KMS-11 (cell line): ENCODE data around the gene SHC3.

ENCODE experiments used
- H2AFZ ChIP-seq: fragments of 200-600 bp; sonication (generic); 2 replicates; pipeline ENCODE4 v1.6.1; 2016; ENCODE audit warnings: antibody characterized with exemption, mixed run types, low read depth
- H3K27ac ChIP-seq: fragments of 200-600 bp; sonication (generic); 2 replicates; pipeline ENCODE4 v1.6.1; 2016; ENCODE audit warnings: mild to moderate bottlenecking, mixed run types
- H3K27me3 ChIP-seq: fragments of 200-600 bp; sonication (generic); 2 replicates; pipeline ENCODE4 v1.6.1; 2017; ENCODE audit warnings: mild to moderate bottlenecking, low read depth, mixed run types, moderate library complexity; ENCODE audit not compliant: insufficient read depth
- H3K36me3 ChIP-seq: fragments of 200-600 bp; sonication (generic); 2 replicates; pipeline ENCODE4 v1.6.1; 2017; ENCODE audit warnings: mild to moderate bottlenecking, mixed run types; ENCODE audit not compliant: insufficient read depth
- H3K4me1 ChIP-seq: fragments of 200-600 bp; sonication (generic); 2 replicates; pipeline ENCODE4 v1.6.1; 2016; ENCODE audit warnings: mild to moderate bottlenecking, low read depth, mixed run types; ENCODE audit not compliant: poor library complexity, severe bottlenecking
- H3K4me2 ChIP-seq: fragments of 200-600 bp; sonication (generic); 2 replicates; pipeline ENCODE4 v1.7.0; 2016; ENCODE audit warnings: mild to moderate bottlenecking, mixed run types
- H3K4me3 ChIP-seq: fragments of 200-600 bp; sonication (generic); IDR thresholded peaks from 2 replicates; pipeline ENCODE4 v1.6.1; 2017; ENCODE audit warnings: low read depth, low read length, mixed read lengths; ENCODE audit not compliant: insufficient read depth
- H3K79me2 ChIP-seq: fragments of 200-600 bp; sonication (generic); 2 replicates; pipeline ENCODE4 v1.6.1; 2016; ENCODE audit warnings: low read depth, mixed run types; ENCODE audit not compliant: insufficient read depth
- H3K9ac ChIP-seq: fragments of 200-600 bp; sonication (generic); 2 replicates; pipeline ENCODE4 v1.6.1; 2016; ENCODE audit warnings: mild to moderate bottlenecking, mixed run types
- H4K20me1 ChIP-seq: fragments of 200-600 bp; sonication (generic); 2 replicates; pipeline ENCODE4 v1.6.1; 2016; ENCODE audit warnings: mild to moderate bottlenecking, mixed run types; ENCODE audit not compliant: insufficient read depth
- TF ChIP-seq, protein P1 (sequence below): fragments of 200-600 bp; sonication (generic); conservative IDR thresholded peaks from 2 replicates; pipeline ENCODE4 v1.6.1; 2017; ENCODE audit warnings: low read depth, mild to moderate bottlenecking, antibody characterized with exemption, low read length, moderate library complexity, mixed read lengths

Gene SHC3

DNA sequence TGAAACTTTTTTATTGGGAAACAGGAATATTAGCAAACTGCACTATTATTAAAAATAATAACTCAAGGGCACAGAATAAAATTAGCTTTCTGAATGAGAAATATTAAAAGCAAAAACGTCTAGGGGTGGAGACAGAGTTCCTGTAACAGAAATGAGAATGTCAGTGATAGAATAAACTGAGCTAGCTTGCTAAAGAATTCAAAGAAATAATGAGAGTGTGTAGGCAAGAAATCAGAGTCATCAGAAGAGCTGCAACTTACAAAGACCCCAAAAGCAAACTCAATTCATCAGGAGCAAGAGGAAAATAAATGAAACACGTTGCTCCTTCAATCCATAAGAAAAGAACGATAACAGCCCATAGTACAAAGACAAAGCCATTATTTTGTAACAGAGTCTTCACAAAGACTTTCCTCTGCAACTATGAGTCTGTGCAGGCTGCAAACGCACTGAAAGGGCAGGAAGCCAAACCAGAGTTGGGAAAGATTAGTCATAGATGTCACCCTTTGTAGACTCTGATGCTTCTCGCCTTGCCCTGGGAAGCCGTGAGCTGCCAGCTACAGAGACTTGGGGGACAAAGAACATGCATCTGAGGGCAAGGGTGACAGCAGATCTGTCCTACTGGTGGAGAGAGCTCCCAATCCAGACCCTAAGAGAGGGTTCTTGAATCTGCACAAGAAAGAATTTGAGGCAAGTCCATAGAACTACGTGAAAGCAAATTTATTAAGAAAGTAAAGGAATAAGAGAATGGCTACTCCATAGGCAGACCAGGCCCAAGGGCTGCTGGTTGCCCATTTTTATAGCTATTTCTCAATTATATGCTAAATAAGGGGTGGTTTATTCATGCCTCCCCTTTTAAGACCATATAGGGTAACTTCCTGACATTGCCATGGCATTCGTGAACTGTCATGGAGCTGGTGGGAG is 40.8 kb downstream of the SHC3 start:
- H4K20me1 ChIP-seq = no peaks in the 10 kb centered on the region
- H3K4me1 ChIP-seq = no peaks in the 10 kb centered on the region
- H3K9ac ChIP-seq = no peak overlapping the region
- H3K27ac ChIP-seq = no peak overlapping the region
- no peaks in the 10 kb centered on the region for H3K27me3 ChIP-seq
- H3K36me3 ChIP-seq = no peaks in the 10 kb centered on the region
- TF ChIP-seq, protein P1, sequence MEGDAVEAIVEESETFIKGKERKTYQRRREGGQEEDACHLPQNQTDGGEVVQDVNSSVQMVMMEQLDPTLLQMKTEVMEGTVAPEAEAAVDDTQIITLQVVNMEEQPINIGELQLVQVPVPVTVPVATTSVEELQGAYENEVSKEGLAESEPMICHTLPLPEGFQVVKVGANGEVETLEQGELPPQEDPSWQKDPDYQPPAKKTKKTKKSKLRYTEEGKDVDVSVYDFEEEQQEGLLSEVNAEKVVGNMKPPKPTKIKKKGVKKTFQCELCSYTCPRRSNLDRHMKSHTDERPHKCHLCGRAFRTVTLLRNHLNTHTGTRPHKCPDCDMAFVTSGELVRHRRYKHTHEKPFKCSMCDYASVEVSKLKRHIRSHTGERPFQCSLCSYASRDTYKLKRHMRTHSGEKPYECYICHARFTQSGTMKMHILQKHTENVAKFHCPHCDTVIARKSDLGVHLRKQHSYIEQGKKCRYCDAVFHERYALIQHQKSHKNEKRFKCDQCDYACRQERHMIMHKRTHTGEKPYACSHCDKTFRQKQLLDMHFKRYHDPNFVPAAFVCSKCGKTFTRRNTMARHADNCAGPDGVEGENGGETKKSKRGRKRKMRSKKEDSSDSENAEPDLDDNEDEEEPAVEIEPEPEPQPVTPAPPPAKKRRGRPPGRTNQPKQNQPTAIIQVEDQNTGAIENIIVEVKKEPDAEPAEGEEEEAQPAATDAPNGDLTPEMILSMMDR = no peak
- H3K4me3 ChIP-seq = no peak overlapping the region
- H3K4me2 ChIP-seq = no peak overlapping the region
- no peaks in the 10 kb centered on the region for H3K79me2 ChIP-seq
- H2AFZ ChIP-seq = no peak overlapping the region

DNA sequence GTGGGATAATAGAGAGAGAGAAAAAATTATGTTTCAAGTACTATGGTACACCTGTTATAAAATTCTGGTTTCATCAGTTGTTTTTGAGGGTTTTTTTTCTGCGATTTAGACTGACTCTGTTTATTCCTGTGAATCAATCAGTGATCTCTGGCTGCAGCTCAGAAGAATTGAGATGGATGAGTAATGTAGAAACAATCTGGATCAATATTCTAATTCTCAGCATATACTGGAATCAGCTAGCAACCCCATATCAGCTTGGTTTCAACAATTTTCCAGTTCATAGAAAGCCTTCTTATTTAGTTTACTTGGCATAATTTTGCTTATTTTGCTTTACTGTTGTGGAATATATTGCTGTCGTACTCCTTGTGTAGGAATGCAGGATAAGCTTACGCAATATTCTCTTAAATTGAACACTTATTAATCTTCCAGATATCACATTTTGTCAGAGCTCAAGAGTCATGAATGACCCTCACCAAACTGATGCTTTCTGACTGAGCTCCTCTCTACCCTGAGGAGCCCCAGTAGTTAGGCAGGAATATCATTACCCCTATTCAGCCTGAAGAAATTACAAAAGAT is 42.9 kb downstream of the SHC3 start:
- no peak overlapping the region for H3K27ac ChIP-seq
- no peak overlapping the region for H3K4me2 ChIP-seq
- TF ChIP-seq, protein P1 = no peak
- H2AFZ ChIP-seq = no peak overlapping the region
- no peaks in the 10 kb centered on the region for H3K36me3 ChIP-seq
- H3K4me3 ChIP-seq = no peak overlapping the region
- H3K4me1 ChIP-seq = no peaks in the 10 kb centered on the region
- H3K79me2 ChIP-seq = no peaks in the 10 kb centered on the region
- H3K9ac ChIP-seq = no peak overlapping the region
- H4K20me1 ChIP-seq = no peaks in the 10 kb centered on the region
- no peaks in the 10 kb centered on the region for H3K27me3 ChIP-seq

DNA sequence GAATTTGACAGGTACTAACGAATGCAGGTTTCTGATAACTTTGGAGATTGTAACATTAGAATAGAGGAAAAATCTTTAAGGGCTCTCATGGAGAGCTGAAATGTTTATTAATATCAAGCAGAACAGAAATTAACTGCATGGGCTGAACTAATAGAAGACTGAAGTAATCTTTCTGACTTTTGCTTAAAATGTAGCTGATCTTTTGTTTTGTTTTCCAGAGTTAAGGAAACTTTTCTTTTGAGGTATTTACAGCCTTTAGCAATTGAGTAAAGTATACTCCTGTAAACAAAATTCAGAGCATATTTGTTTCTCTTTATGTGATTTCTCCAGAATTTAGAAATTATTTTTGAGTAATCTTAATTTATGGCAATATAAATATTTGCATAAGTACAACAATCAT is 43.9 kb downstream of the SHC3 start:
- no peaks in the 10 kb centered on the region for H3K79me2 ChIP-seq
- no peaks in the 10 kb centered on the region for H3K36me3 ChIP-seq
- TF ChIP-seq, protein P1 = no peak
- no peaks in the 10 kb centered on the region for H3K27me3 ChIP-seq
- no peak overlapping the region for H3K4me3 ChIP-seq
- no peaks in the 10 kb centered on the region for H3K4me1 ChIP-seq
- no peaks in the 10 kb centered on the region for H4K20me1 ChIP-seq
- H3K27ac ChIP-seq = no peak overlapping the region
- H2AFZ ChIP-seq = no peak overlapping the region
- no peak overlapping the region for H3K4me2 ChIP-seq
- no peak overlapping the region for H3K9ac ChIP-seq

DNA sequence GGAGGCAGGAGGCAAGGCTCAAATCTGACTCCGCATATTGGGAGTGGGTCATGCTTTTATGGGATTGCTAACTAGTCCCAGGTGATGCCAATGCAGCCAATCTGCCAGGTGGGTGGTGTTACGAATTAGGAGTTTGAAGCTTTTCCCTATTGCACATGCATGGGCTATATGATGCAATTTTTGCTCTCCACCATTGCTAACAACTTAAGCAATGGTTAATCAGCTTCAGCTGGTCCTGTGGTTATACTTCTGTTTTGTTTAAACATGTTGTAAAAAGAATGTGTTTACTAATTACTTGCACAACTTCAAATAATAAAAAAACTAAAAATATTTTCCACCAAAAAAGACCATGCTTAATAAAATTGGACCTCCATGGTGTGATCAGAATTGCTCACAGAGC is 55.7 kb downstream of the SHC3 start:
- Histone ChIP-seq H4K20me1 (no peaks in the 10 kb centered on the region), H3K9ac (no peak overlapping the region), H3K4me3 (no peak overlapping the region), H3K79me2 (no peaks in the 10 kb centered on the region), H3K36me3 (no peaks in the 10 kb centered on the region), H3K27ac (no peak overlapping the region), H3K4me1 (no peaks in the 10 kb centered on the region), H3K4me2 (no peak overlapping the region), H3K27me3 (no peaks in the 10 kb centered on the region), H2AFZ (no peak overlapping the region)
- TF ChIP-seq, protein P1 = no peak
